DMS53 (cell line): Measurements from ENCODE around the gene CNTNAP2.
"Not testable (repeated sequence)": the region's sequence is repeated elsewhere in the genome, so short reads cannot be mapped to it uniquely, and the experiment has no call there.

Source experiments
- DNase-seq: peaks from one replicate; lab custom pipeline; 2025; lab: John Stamatoyannopoulos, UW

Gene CNTNAP2

GRCh38 chr7:147096629-147097028 lies 980.0 kb downstream of the CNTNAP2 start:
- DNase-seq = no peak

- DNase-seq = no peak
Measured at GRCh38 chr7:147103224-147103623, 986.6 kb downstream of the CNTNAP2 start.

GRCh38 chr7:147106746-147107145 lies 990.1 kb downstream of the CNTNAP2 start:
- no peak for DNase-seq

- not testable (repeated sequence) for DNase-seq
Measured at GRCh38 chr7:147114525-147114924, 997.9 kb downstream of the CNTNAP2 start.

GRCh38 chr7:147136352-147136751 lies 1019.8 kb downstream of the CNTNAP2 start:
- no peak for DNase-seq

- DNase-seq = no peak
Measured at GRCh38 chr7:147145194-147145593, 1028.6 kb downstream of the CNTNAP2 start.

GRCh38 chr7:147146169-147146568 lies 1029.6 kb downstream of the CNTNAP2 start:
- DNase-seq = no peak

GRCh38 chr7:147151661-147152060 lies 1035.1 kb downstream of the CNTNAP2 start:
- DNase-seq = no peak

GRCh38 chr7:147153571-147153970 lies 1037.0 kb downstream of the CNTNAP2 start:
- DNase-seq = no peak

- no peak for DNase-seq
Measured at GRCh38 chr7:147161405-147161804, 1044.8 kb downstream of the CNTNAP2 start.

- DNase-seq = no peak
Measured at GRCh38 chr7:147170341-147171012, 1053.9 kb downstream of the CNTNAP2 start.

GRCh38 chr7:147171013-147171391 lies 1054.4 kb downstream of the CNTNAP2 start:
- no peak for DNase-seq

GRCh38 chr7:147173883-147174282 lies 1057.3 kb downstream of the CNTNAP2 start:
- no peak for DNase-seq

GRCh38 chr7:147182874-147183273 lies 1066.3 kb downstream of the CNTNAP2 start:
- DNase-seq = no peak

- DNase-seq = no peak
Measured at GRCh38 chr7:147183276-147183675, 1066.7 kb downstream of the CNTNAP2 start.

GRCh38 chr7:147188467-147188866 lies 1071.9 kb downstream of the CNTNAP2 start:
- DNase-seq = no peak

- DNase-seq = no peak
Measured at GRCh38 chr7:147193476-147193875, 1076.9 kb downstream of the CNTNAP2 start.

- peak; percentile 82 for DNase-seq
Measured at GRCh38 chr7:147196481-147196880, 1079.9 kb downstream of the CNTNAP2 start.

- DNase-seq = peak; percentile 68
Measured at GRCh38 chr7:147197006-147197405, 1080.4 kb downstream of the CNTNAP2 start.

GRCh38 chr7:147199868-147200267 lies 1083.3 kb downstream of the CNTNAP2 start:
- no peak for DNase-seq

- no peak for DNase-seq
Measured at GRCh38 chr7:147207988-147208387, 1091.4 kb downstream of the CNTNAP2 start.

- no peak for DNase-seq
Measured at GRCh38 chr7:147231275-147231674, 1114.7 kb downstream of the CNTNAP2 start.

- DNase-seq = no peak
Measured at GRCh38 chr7:147235645-147236382, 1119.2 kb downstream of the CNTNAP2 start.

GRCh38 chr7:147240468-147240867 lies 1123.9 kb downstream of the CNTNAP2 start:
- DNase-seq = no peak
